KMS-11 (cell line): ENCODE data around the gene IQCM.

Experiments
- H2AFZ ChIP-seq: fragments of 200-600 bp; sonication (generic); 2 replicates; pipeline ENCODE4 v1.6.1; 2016; ENCODE audit warnings: antibody characterized with exemption, mixed run types, low read depth
- H3K27ac ChIP-seq: fragments of 200-600 bp; sonication (generic); 2 replicates; pipeline ENCODE4 v1.6.1; 2016; ENCODE audit warnings: mild to moderate bottlenecking, mixed run types
- H3K27me3 ChIP-seq: fragments of 200-600 bp; sonication (generic); 2 replicates; pipeline ENCODE4 v1.6.1; 2017; ENCODE audit warnings: mild to moderate bottlenecking, low read depth, mixed run types, moderate library complexity; ENCODE audit not compliant: insufficient read depth
- H3K36me3 ChIP-seq: fragments of 200-600 bp; sonication (generic); 2 replicates; pipeline ENCODE4 v1.6.1; 2017; ENCODE audit warnings: mild to moderate bottlenecking, mixed run types; ENCODE audit not compliant: insufficient read depth
- H3K4me1 ChIP-seq: fragments of 200-600 bp; sonication (generic); 2 replicates; pipeline ENCODE4 v1.6.1; 2016; ENCODE audit warnings: mild to moderate bottlenecking, low read depth, mixed run types; ENCODE audit not compliant: poor library complexity, severe bottlenecking
- H3K4me2 ChIP-seq: fragments of 200-600 bp; sonication (generic); 2 replicates; pipeline ENCODE4 v1.7.0; 2016; ENCODE audit warnings: mild to moderate bottlenecking, mixed run types
- H3K4me3 ChIP-seq: fragments of 200-600 bp; sonication (generic); IDR thresholded peaks from 2 replicates; pipeline ENCODE4 v1.6.1; 2017; ENCODE audit warnings: low read depth, low read length, mixed read lengths; ENCODE audit not compliant: insufficient read depth
- H3K79me2 ChIP-seq: fragments of 200-600 bp; sonication (generic); 2 replicates; pipeline ENCODE4 v1.6.1; 2016; ENCODE audit warnings: low read depth, mixed run types; ENCODE audit not compliant: insufficient read depth
- H3K9ac ChIP-seq: fragments of 200-600 bp; sonication (generic); 2 replicates; pipeline ENCODE4 v1.6.1; 2016; ENCODE audit warnings: mild to moderate bottlenecking, mixed run types
- H4K20me1 ChIP-seq: fragments of 200-600 bp; sonication (generic); 2 replicates; pipeline ENCODE4 v1.6.1; 2016; ENCODE audit warnings: mild to moderate bottlenecking, mixed run types; ENCODE audit not compliant: insufficient read depth
- TF ChIP-seq, protein P1 (sequence below): fragments of 200-600 bp; sonication (generic); conservative IDR thresholded peaks from 2 replicates; pipeline ENCODE4 v1.6.1; 2017; ENCODE audit warnings: low read depth, mild to moderate bottlenecking, antibody characterized with exemption, low read length, moderate library complexity, mixed read lengths

Gene IQCM

DNA sequence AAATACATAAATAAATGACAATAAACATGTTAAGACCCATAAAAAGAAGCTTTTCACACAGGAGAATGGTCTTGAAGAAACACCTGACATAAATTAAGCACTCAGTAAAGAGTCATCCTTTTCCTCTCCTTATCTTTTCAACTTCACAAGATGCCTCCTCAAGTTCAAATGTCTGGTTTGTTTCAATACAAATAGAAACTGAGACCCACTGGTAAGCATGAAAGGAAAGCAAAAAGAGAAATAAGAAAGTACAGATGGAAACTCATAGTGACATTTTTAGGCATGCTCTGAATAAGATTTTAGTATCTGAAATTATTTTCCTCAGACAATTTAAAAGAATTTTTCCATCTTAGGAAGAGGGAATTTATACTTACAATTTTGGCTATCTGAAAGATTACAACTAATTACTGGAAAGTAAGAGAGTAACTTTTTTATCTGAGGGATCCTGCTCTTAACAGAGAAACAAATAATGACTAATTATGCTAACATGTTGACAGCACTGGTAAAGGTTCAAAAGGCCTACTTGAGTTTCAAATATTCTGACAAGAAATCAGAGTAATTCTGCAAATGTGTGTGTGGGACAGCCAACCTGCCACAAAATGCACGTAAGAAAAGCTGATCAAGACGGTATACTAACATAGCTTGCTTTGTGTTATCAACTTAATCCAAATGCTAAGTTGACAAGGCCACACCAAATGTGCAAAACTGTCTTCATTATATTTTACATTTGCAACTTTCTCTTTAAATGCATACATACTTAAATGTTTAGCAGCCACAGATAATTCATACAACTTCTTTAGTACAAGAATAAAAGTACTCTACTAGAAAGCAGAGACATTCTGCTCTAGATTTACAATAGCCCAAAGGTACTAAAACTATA lies 113.0 kb downstream of the IQCM start:
- Histone ChIP-seq H3K4me2 (no peak overlapping the region), H3K4me3 (no peak overlapping the region), H4K20me1 (no peaks in the 10 kb centered on the region), H3K79me2 (no peaks in the 10 kb centered on the region), H3K36me3 (no peaks in the 10 kb centered on the region), H3K27me3 (no peaks in the 10 kb centered on the region), H3K4me1 (no peaks in the 10 kb centered on the region), H3K9ac (no peak overlapping the region), H2AFZ (no peak overlapping the region), H3K27ac (no peak overlapping the region)
- TF ChIP-seq, protein P1, sequence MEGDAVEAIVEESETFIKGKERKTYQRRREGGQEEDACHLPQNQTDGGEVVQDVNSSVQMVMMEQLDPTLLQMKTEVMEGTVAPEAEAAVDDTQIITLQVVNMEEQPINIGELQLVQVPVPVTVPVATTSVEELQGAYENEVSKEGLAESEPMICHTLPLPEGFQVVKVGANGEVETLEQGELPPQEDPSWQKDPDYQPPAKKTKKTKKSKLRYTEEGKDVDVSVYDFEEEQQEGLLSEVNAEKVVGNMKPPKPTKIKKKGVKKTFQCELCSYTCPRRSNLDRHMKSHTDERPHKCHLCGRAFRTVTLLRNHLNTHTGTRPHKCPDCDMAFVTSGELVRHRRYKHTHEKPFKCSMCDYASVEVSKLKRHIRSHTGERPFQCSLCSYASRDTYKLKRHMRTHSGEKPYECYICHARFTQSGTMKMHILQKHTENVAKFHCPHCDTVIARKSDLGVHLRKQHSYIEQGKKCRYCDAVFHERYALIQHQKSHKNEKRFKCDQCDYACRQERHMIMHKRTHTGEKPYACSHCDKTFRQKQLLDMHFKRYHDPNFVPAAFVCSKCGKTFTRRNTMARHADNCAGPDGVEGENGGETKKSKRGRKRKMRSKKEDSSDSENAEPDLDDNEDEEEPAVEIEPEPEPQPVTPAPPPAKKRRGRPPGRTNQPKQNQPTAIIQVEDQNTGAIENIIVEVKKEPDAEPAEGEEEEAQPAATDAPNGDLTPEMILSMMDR = no peak

DNA sequence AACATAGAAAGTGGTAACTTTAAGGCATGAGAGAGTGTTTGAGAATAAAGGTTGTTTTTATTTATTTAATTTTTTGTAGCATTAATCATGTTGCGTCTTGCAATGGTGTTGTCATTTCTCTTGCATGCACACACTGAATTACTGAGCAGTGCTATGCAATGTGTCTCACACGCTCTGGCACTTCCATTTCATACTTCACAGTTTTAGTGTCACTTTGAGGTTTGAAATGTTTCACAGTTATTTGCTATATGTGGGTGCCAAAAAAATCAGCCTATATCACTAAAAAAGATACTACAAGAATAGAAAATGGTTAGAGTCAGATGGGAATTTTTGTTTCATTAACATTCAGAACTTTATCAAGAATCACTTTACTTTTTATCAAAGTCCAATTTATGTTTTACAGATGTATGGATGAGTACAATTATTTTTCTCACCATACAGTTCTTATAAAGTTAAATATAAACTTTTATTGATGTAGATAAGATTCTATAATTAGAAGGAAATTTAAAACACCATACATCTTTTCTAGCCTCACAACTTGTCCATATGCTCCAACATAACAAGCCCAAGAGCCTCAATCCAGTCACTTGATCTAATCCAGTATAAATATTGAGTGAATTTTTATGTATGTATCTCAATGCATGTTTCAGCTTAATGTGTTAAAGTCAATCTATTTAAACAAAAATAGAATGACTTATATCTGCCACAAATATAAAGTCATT lies 114.0 kb downstream of the IQCM start:
- Histone ChIP-seq H2AFZ (no peak overlapping the region), H3K4me3 (no peak overlapping the region), H3K27me3 (no peaks in the 10 kb centered on the region), H3K36me3 (no peaks in the 10 kb centered on the region), H3K4me1 (no peaks in the 10 kb centered on the region), H3K9ac (no peak overlapping the region), H3K79me2 (no peaks in the 10 kb centered on the region), H3K4me2 (no peak overlapping the region), H4K20me1 (no peaks in the 10 kb centered on the region), H3K27ac (no peak overlapping the region)
- TF ChIP-seq, protein P1 = no peak

DNA sequence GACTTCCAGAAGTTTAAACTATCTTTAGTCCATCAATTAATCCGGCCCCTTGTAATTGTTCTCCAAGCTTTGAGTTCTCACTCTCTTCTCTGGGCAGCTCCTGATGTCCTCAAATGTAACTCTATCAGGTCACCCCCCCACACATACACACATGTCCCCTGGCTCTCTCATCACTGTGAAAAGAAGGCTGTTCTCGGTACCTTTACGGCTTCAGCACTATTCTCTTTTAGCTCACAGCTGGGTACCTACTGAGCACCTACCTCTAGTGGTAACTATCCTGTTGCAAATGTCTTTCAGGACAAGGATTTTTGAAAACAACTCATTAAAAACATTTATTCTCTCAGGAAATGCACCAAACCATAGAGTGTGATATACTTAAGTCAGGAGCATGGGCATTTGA lies 115.4 kb downstream of the IQCM start:
- Histone ChIP-seq H3K4me2 (no peak overlapping the region), H3K36me3 (no peaks in the 10 kb centered on the region), H3K27ac (no peak overlapping the region), H3K9ac (no peak overlapping the region), H3K79me2 (no peaks in the 10 kb centered on the region), H2AFZ (no peak overlapping the region), H3K27me3 (no peaks in the 10 kb centered on the region), H4K20me1 (no peaks in the 10 kb centered on the region), H3K4me3 (no peak overlapping the region), H3K4me1 (no peaks in the 10 kb centered on the region)
- TF ChIP-seq, protein P1 = no peak

DNA sequence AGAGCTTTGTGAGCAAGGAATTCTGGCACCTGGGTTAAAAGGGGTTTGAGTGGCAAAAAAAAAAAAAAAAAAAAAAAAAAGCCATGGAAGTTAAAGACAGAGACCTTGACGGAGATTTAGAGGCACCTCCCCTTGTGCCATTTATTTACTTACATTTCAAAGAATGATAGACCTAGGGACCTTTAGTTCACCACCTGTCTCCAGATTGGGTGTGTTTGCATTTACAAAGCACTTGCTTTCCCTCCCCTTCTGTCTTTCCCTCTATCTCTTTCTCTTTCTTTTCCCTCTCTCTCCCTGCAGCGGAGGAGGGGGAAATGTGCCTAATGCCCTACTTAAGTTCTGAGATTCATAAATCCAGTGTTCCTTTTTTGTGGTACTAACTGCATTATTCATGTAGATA lies 116.0 kb downstream of the IQCM start:
- Histone ChIP-seq H4K20me1 (no peaks in the 10 kb centered on the region), H3K4me3 (no peak overlapping the region), H3K9ac (no peak overlapping the region), H3K4me1 (no peaks in the 10 kb centered on the region), H2AFZ (no peak overlapping the region), H3K79me2 (no peaks in the 10 kb centered on the region), H3K4me2 (no peak overlapping the region), H3K27me3 (no peaks in the 10 kb centered on the region), H3K36me3 (no peaks in the 10 kb centered on the region), H3K27ac (no peak overlapping the region)
- TF ChIP-seq, protein P1 = no peak
